NT2/D1 (cell line): ENCODE data around the gene DYNC1LI1.

Experiments used
- DNase-seq: peaks from one replicate; pipeline ENCODE4 v3.0.0-alpha.2; 2011; ENCODE audit warnings: low read depth, low spot score
- H3K27me3 ChIP-seq: 2 replicates; pipeline ENCODE4 v1.6.0; 2011; ENCODE audit warnings: mild to moderate bottlenecking; ENCODE audit not compliant: insufficient read length, insufficient read depth
- H3K36me3 ChIP-seq: 2 replicates; pipeline ENCODE4 v1.6.1; 2011; ENCODE audit warnings: mild to moderate bottlenecking, low read length, mixed read lengths; ENCODE audit not compliant: insufficient read depth, insufficient read length
- H3K4me1 ChIP-seq: 2 replicates; pipeline ENCODE4 v1.5.1; 2011; ENCODE audit not compliant: insufficient read depth, insufficient read length
- H3K4me3 ChIP-seq: 2 replicates; pipeline ENCODE4 v1.5.1; 2011; ENCODE audit warnings: low read depth; ENCODE audit not compliant: insufficient read length
- H3K9ac ChIP-seq: 2 replicates; pipeline ENCODE4 v1.6.0; 2011; ENCODE audit warnings: low read depth; ENCODE audit not compliant: insufficient read length
- H3K9me3 ChIP-seq: 2 replicates; pipeline ENCODE4 v1.5.1; 2011; ENCODE audit warnings: mild to moderate bottlenecking, low read length; ENCODE audit not compliant: insufficient read depth
- SUZ12 ChIP-seq: IDR thresholded peaks from 2 replicates; pipeline ENCODE4 v1.6.1; 2011; ENCODE audit not compliant: insufficient read length, insufficient read depth; ENCODE audit errors: extremely low read depth
- YY1 ChIP-seq: IDR thresholded peaks from 2 replicates; pipeline ENCODE4 v1.6.1; 2011; ENCODE audit not compliant: insufficient read length, insufficient read depth
- ZNF274 ChIP-seq: IDR thresholded peaks from 2 replicates; pipeline ENCODE4 v1.6.1; 2011; ENCODE audit warnings: mild to moderate bottlenecking, low read depth, low read length

The DYNC1LI1 gene

DNA sequence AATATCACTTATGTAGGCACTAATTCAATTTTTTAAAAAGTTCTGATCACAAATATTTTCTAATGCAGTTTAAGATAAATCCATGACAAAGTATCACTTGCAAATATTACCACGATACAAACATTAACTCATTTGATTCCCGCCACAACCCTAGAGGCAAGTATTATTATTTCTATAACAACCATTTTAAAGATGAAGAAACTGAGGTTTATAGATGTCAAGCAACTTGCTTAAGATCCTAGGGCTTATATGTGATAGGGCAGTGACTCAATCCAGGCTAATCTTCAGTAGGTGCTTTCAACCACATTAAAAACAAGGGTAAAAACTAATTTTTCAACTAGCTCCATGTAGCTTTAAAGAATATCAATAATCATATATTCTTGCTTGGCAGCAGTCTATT, 1.7 kb downstream of the DYNC1LI1 start:
- Histone ChIP-seq H3K4me3 (peak overlapping the region; percentile 99), H3K4me1 (peaks cover 3% of the 10 kb centered on the region), H3K36me3 (peaks cover 22% of the 10 kb centered on the region), H3K27me3 (no peaks in the 10 kb centered on the region), H3K9me3 (0 out of 2 replicates have a peak, but pooled peaks cover under 1% of the 10 kb centered on the region), H3K9ac (peak overlapping the region; percentile 44)
- no peak for TF ChIP-seq YY1
- TF ChIP-seq ZNF274 = no peak
- TF ChIP-seq SUZ12 = no peak
- no peak for DNase-seq

DNA sequence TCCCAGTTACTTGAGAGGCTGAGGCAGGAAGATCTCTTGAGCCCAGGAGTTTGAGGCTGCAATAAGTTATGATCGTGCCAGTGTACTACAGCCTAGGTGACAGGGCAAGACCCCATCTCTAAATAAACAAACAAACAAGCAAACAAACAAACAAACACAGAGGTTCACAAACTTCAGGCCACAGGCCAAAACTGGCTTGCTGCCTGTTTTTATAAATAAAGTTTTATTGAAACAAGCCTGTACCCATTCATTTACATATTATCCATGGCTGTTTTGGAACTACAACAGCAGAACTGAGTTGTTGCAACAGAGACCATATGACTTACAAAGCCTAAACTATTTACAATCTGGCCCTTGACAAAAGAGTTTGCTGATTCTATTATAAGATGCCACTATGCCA, 6.5 kb downstream of the DYNC1LI1 start:
- Histone ChIP-seq H3K27me3 (no peaks in the 10 kb centered on the region), H3K9me3 (peaks cover 8% of the 10 kb centered on the region; the same call in 1 of the 2 replicates), H3K4me3 (no peak overlapping the region), H3K4me1 (peaks cover 3% of the 10 kb centered on the region), H3K9ac (no peak overlapping the region), H3K36me3 (peaks cover 48% of the 10 kb centered on the region)
- DNase-seq = no peak
- TF ChIP-seq YY1 (no peak), ZNF274 (no peak)

GRCh38 chr3:32562640-32563039, 8.0 kb downstream of the DYNC1LI1 start:
- TF ChIP-seq SUZ12 (no peak), ZNF274 (no peak), YY1 (no peak)
- Histone ChIP-seq H3K4me3 (no peak overlapping the region), H3K9ac (no peak overlapping the region), H3K4me1 (no peaks in the 10 kb centered on the region), H3K27me3 (no peaks in the 10 kb centered on the region), H3K36me3 (peaks cover 40% of the 10 kb centered on the region), H3K9me3 (peaks cover 8% of the 10 kb centered on the region; the same call in 1 of the 2 replicates)
- no peak for DNase-seq

DNA sequence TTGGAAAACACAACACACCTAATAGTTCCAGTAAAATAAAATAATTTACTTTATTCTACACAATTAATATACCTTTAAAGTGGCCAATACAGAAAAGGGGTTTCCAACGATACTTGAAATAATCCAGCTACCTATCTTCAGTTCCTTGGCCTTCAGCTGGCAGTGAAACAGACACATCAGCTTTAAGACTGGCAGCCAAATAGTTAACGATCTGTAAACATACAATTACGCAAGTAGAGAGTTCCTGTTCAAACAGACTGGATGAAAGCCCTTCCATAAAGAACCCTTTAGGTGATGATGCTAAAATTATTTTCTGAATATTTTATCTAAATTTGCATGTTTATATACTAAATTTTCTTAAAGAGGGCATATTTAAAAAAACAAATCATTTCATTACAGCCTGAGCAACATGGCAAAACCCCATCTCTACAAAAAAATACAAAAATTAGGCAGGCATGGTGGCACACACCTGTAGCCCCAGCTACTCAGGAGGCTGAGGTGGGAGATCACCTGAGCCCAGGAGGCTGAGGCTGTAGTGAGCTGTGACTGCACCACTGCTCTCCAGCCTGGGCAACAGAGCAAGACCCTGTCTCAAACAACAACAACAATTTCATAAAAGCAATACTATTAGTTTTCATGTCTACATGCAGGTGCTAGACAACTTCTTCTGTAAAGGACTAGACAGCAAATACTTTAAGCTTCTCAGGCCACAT, 12.9 kb downstream of the DYNC1LI1 start:
- Histone ChIP-seq H3K9me3 (no peaks in the 10 kb centered on the region), H3K4me1 (no peaks in the 10 kb centered on the region), H3K36me3 (peaks cover 28% of the 10 kb centered on the region), H3K27me3 (no peaks in the 10 kb centered on the region), H3K4me3 (no peak overlapping the region), H3K9ac (no peak overlapping the region)
- TF ChIP-seq ZNF274 (no peak), YY1 (no peak), SUZ12 (no peak)
- no peak for DNase-seq

DNA sequence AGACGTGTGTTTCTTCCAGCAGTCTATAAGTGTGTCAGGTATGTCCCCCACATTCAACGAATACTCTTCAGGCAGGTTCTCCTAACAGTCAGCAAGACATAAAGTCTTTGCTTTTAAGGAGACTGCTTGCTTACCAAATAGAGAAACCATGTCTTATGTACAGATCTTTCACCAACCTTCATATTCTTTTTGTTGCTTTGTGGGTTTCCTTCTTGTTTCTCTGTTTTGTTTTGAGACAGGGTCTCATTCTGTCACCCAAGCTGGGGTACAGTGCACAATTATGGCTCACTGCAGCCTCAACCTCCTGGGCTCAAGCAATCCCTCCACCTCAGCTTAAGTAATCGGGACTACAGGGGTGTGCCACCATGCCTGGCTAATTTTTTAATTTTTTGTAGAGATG, 14.3 kb downstream of the DYNC1LI1 start:
- H3K9me3 ChIP-seq = no peaks in the 10 kb centered on the region
- no peak overlapping the region for H3K9ac ChIP-seq
- DNase-seq = no peak
- peaks cover 15% of the 10 kb centered on the region for H3K36me3 ChIP-seq
- no peaks in the 10 kb centered on the region for H3K4me1 ChIP-seq
- TF ChIP-seq ZNF274 (no peak), YY1 (no peak), SUZ12 (no peak)
- H3K4me3 ChIP-seq = no peak overlapping the region
- H3K27me3 ChIP-seq = no peaks in the 10 kb centered on the region

DNA sequence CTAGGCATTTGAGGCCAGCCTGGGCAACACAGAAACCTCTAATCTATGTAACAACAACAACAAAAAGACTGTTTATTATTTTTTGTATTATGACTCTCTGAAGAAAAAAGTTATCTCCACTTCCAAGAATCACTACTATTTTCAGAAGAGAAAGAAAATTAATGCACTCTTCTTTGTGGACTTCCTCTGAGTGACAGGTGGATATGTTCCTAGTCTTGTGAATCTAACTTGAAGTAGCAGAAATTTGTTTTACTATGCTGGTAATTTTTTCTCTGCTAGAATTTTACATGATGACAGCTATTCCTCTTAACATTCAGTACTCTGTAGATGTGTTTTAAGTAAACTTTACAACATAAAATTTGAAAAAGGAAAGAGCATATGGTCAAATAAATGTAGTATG, 16.7 kb downstream of the DYNC1LI1 start:
- no peaks in the 10 kb centered on the region for H3K4me1 ChIP-seq
- peaks cover 8% of the 10 kb centered on the region for H3K36me3 ChIP-seq
- no peak for DNase-seq

GRCh38 chr3:32553459-32553858, 17.2 kb downstream of the DYNC1LI1 start:
- no peak for TF ChIP-seq ZNF274
- TF ChIP-seq SUZ12 = no peak
- no peak for TF ChIP-seq YY1
- no peak overlapping the region for H3K4me3 ChIP-seq

More for the DNA sequence above, 16.7 kb downstream of the DYNC1LI1 start:
- Histone ChIP-seq H3K27me3 (no peaks in the 10 kb centered on the region), H3K9ac (no peak overlapping the region), H3K9me3 (no peaks in the 10 kb centered on the region), H3K4me3 (no peak overlapping the region)
- no peak for TF ChIP-seq YY1
- TF ChIP-seq ZNF274 = no peak
- TF ChIP-seq SUZ12 = no peak

More at GRCh38 chr3:32553459-32553858, 17.2 kb downstream of the DYNC1LI1 start:
- H3K9ac ChIP-seq = no peak overlapping the region
- H3K27me3 ChIP-seq = no peaks in the 10 kb centered on the region
- no peaks in the 10 kb centered on the region for H3K4me1 ChIP-seq
- peaks cover 8% of the 10 kb centered on the region for H3K36me3 ChIP-seq
- H3K9me3 ChIP-seq = no peaks in the 10 kb centered on the region
- DNase-seq = no peak
